ENCODE measurements around the gene GBX1.

Gene GBX1

DNA sequence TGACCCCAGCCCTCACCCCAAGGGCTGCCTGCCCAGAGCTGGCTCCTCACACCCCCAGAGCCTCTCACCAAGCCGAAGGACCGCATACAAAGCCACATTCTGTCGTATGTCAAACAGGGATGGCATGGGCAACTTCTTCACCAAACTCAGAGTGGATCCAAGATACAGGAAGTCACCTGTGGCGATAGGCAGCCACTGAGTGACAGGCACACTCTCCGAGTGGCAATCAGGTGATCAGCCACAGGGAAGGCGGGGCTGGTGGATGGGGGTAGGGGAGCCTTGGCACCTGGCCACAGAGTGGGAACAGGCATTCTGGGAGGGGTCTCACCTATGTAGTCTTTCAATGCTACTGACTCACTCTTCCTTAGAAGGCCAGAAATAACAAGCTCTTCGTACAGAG, 26.7 kb upstream of the GBX1 start:
- TF ChIP-seq POLR2AphosphoS5 (IDR thresholded peaks at IDR 0.05; ENCODE audit: low read depth, low read length): no peak
- TF ChIP-seq, protein P1, sequence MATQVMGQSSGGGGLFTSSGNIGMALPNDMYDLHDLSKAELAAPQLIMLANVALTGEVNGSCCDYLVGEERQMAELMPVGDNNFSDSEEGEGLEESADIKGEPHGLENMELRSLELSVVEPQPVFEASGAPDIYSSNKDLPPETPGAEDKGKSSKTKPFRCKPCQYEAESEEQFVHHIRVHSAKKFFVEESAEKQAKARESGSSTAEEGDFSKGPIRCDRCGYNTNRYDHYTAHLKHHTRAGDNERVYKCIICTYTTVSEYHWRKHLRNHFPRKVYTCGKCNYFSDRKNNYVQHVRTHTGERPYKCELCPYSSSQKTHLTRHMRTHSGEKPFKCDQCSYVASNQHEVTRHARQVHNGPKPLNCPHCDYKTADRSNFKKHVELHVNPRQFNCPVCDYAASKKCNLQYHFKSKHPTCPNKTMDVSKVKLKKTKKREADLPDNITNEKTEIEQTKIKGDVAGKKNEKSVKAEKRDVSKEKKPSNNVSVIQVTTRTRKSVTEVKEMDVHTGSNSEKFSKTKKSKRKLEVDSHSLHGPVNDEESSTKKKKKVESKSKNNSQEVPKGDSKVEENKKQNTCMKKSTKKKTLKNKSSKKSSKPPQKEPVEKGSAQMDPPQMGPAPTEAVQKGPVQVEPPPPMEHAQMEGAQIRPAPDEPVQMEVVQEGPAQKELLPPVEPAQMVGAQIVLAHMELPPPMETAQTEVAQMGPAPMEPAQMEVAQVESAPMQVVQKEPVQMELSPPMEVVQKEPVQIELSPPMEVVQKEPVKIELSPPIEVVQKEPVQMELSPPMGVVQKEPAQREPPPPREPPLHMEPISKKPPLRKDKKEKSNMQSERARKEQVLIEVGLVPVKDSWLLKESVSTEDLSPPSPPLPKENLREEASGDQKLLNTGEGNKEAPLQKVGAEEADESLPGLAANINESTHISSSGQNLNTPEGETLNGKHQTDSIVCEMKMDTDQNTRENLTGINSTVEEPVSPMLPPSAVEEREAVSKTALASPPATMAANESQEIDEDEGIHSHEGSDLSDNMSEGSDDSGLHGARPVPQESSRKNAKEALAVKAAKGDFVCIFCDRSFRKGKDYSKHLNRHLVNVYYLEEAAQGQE (IDR thresholded peaks at IDR 0.05; ENCODE audit: insufficient read depth in 1 of 2, low read depth in 2 of 2, low read length in 2 of 2): no peak
- TF ChIP-seq TAF1 (IDR thresholded peaks at IDR 0.05; ENCODE audit: borderline replicate concordance, insufficient read depth, low read length): no peak
- TF ChIP-seq FOXP2 (optimal IDR thresholded peaks at IDR 0.05; ENCODE audit: borderline replicate concordance, extremely low read depth, extremely low read length, insufficient read depth): no peak
- no peak for TF ChIP-seq SIN3A (IDR thresholded peaks at IDR 0.05; ENCODE audit: borderline replicate concordance, insufficient read depth, low read length)

DNA sequence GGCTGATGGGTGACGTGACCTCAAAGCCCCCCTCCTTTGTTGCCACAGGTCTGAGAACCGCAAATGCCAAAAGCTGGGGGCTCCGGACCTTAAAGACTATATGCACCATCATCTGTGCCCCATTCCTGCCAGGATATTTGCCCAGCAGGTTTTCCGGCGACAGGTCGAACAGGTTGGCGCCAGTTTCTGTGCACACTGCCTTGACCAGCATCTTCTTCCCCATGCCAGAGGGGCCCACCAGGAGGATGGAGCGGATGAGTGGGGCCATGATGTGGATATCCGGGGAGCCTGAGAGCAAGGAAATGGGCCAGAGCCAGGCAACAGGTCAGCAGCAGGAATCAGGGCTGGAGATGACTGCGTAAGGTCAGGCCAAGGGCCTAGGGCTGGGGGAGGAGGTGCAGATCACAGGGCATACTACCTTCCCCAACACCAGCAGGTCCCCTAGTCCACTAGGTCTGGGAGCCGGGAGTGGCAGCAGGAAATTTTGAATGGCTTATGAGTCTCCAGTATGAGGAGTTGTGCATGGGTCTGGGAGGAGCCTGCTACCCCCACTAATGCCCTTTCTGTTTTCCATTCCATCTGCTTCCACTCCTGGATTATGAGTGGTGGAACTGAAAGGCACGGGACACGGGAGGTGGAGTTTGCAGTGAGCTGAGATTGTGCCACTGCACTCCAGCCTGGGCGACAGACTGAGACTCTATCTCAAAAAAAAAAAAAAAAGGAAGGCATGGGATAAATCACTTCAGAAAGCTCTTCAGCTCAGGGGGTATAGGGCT, 25.9 kb upstream of the GBX1 start:
- TF ChIP-seq FOXP2 (optimal IDR thresholded peaks at IDR 0.05; ENCODE audit: borderline replicate concordance, extremely low read depth, extremely low read length, insufficient read depth) (no peak), TAF1 (IDR thresholded peaks at IDR 0.05; ENCODE audit: borderline replicate concordance, insufficient read depth, low read length) (no peak), SIN3A (IDR thresholded peaks at IDR 0.05; ENCODE audit: borderline replicate concordance, insufficient read depth, low read length) (no peak), POLR2AphosphoS5 (IDR thresholded peaks at IDR 0.05; ENCODE audit: low read depth, low read length) (no peak)
- TF ChIP-seq, protein P1 (IDR thresholded peaks at IDR 0.05; ENCODE audit: insufficient read depth in 1 of 2, low read depth in 2 of 2, low read length in 2 of 2): no peak

DNA sequence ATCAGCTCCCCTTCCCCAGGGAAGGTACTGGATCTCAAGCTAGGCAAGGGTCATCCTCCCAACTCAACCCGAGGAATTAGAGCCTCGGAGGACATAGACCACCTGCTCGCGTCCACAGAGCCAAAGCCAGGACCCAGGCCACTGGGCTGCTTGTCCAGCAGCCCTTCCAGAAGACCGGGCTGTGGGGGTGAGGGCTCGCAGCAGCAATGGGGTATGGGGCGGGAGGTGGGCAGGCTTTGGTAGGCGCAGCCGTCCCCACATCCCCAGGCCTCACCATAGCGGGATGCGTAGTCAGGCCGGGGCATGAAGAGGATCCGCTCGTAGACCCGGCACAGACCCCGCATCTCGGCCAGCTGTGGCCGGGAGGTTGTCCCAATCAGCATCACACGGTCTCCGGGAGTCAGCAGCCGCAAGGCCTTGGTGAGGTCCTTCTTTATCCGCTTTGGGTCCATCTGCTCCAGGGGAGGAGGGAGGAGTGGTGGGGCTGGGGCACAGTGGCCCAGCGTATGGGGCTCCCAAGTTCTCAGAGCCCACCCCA, 24.6 kb upstream of the GBX1 start:
- TF ChIP-seq, protein P1 (IDR thresholded peaks at IDR 0.05; ENCODE audit: insufficient read depth in 1 of 2, low read depth in 2 of 2, low read length in 2 of 2): no peak
- TF ChIP-seq TAF1 (IDR thresholded peaks at IDR 0.05; ENCODE audit: borderline replicate concordance, insufficient read depth, low read length) (no peak), SIN3A (IDR thresholded peaks at IDR 0.05; ENCODE audit: borderline replicate concordance, insufficient read depth, low read length) (no peak), POLR2AphosphoS5 (IDR thresholded peaks at IDR 0.05; ENCODE audit: low read depth, low read length) (no peak), FOXP2 (optimal IDR thresholded peaks at IDR 0.05; ENCODE audit: borderline replicate concordance, extremely low read depth, extremely low read length, insufficient read depth) (no peak)

DNA sequence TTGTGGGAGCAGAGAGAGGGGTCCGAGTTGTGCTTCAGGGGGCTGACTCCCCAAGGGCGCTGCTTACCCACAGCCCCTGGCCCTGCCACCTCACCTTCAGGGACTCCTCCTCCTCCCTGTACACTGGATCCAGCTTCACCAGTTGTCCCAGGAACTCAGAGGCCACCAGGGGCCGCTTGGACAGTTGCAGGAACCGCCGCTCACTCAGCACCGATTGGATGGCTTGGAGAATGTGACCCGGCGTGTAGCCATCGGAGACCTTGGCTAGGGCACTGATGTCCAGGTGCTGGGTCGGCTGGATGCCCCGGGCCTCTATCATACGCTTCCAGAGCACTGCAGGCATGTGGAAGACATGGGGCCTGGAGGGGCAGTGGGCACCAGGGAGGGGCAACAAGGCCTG, 24.1 kb upstream of the GBX1 start:
- TF ChIP-seq FOXP2 (optimal IDR thresholded peaks at IDR 0.05; ENCODE audit: borderline replicate concordance, extremely low read depth, extremely low read length, insufficient read depth): no peak
- no peak for TF ChIP-seq TAF1 (IDR thresholded peaks at IDR 0.05; ENCODE audit: borderline replicate concordance, insufficient read depth, low read length)
- TF ChIP-seq POLR2AphosphoS5 (IDR thresholded peaks at IDR 0.05; ENCODE audit: low read depth, low read length): no peak
- TF ChIP-seq SIN3A (IDR thresholded peaks at IDR 0.05; ENCODE audit: borderline replicate concordance, insufficient read depth, low read length): no peak
- TF ChIP-seq, protein P1 (IDR thresholded peaks at IDR 0.05; ENCODE audit: insufficient read depth in 1 of 2, low read depth in 2 of 2, low read length in 2 of 2): no peak

Data from PFSK-1 (cell line).